OCI-LY7 (cell line): ENCODE measurements around the gene SERPINF2. TPM values are rescaled to one million over a fixed set of nuclear protein-coding genes. Genes with fewer than 3 reads are reported as not detected.

Experiments
- BruUV-seq: library from RNA; stranded (reverse); fragments of 400-500 nt; replicated peaks from 2 replicates; lab custom pipeline; 2021; lab: Mats Ljungman, UMichigan
- CTCF ChIA-PET: fragments of 300-600 bp; sonication (Branson Sonifier 250); formaldehyde crosslinking; loops from one replicate; lab custom pipeline; 2022; ENCODE audit warnings: antibody characterized with exemption; ENCODE audit not compliant: unreplicated experiment; lab: Charles Lee
- POLR2A ChIA-PET: fragments of 300-600 bp; sonication (Branson Sonifier 250); formaldehyde crosslinking; loops from one replicate; lab custom pipeline; 2022; ENCODE audit warnings: antibody characterized with exemption; lab: Charles Lee
- DNase-seq: peaks from one replicate; pipeline ENCODE4 v3.0.0-alpha.2; 2015; ENCODE audit warnings: low spot score
- H2AFZ ChIP-seq: fragments of 200-600 bp; sonication (generic), shearing (Covaris generic); 2 replicates; pipeline ENCODE4 v1.6.1; 2014; ENCODE audit warnings: mild to moderate bottlenecking, antibody characterized with exemption, low read length, moderate library complexity
- H3K27ac ChIP-seq: fragments of 200-600 bp; sonication (generic); 2 replicates; pipeline ENCODE4 v1.5.1; 2014; ENCODE audit warnings: mixed run types, low read depth, mild to moderate bottlenecking, moderate library complexity, low read length, inconsistent platforms; ENCODE audit not compliant: poor library complexity, severe bottlenecking
- H3K36me3 ChIP-seq: fragments of 200-600 bp; sonication (generic); 2 replicates; pipeline ENCODE4 v1.6.1; 2014; ENCODE audit warnings: mild to moderate bottlenecking, antibody characterized with exemption, low read length, moderate library complexity, mixed read lengths; ENCODE audit not compliant: insufficient read depth
- H3K4me1 ChIP-seq: fragments of 200-600 bp; sonication (generic); 2 replicates; pipeline ENCODE4 v1.5.1; 2014; ENCODE audit warnings: mild to moderate bottlenecking, low read length; ENCODE audit not compliant: insufficient read depth, poor library complexity, severe bottlenecking
- H3K4me2 ChIP-seq: fragments of 200-600 bp; sonication (generic); 2 replicates; pipeline ENCODE4 v1.6.1; 2014; ENCODE audit warnings: mild to moderate bottlenecking, low read length
- H3K4me3 ChIP-seq: fragments of 200-600 bp; sonication (generic); 2 replicates; pipeline ENCODE4 v1.5.1; 2014; ENCODE audit warnings: mild to moderate bottlenecking, low read depth, low read length; ENCODE audit not compliant: poor library complexity, severe bottlenecking
- H3K79me2 ChIP-seq: fragments of 200-600 bp; sonication (generic); 2 replicates; pipeline ENCODE4 v1.6.1; 2016; ENCODE audit warnings: low read depth, mild to moderate bottlenecking, low read length, moderate library complexity, mixed read lengths; ENCODE audit not compliant: insufficient read depth
- H3K9me2 ChIP-seq: fragments of 200-600 bp; sonication (generic); 2 replicates; pipeline ENCODE4 v1.6.1; 2016; ENCODE audit warnings: mild to moderate bottlenecking, low read length, mixed read lengths; ENCODE audit not compliant: insufficient read depth
- H3K9me3 ChIP-seq: fragments of 200-600 bp; sonication (generic); 2 replicates; pipeline ENCODE4 v1.6.1; 2014; ENCODE audit warnings: mild to moderate bottlenecking, mixed run types, low read length, mixed read lengths
- H4K20me1 ChIP-seq: fragments of 200-600 bp; sonication (generic); 2 replicates; pipeline ENCODE4 v1.6.1; 2014; ENCODE audit warnings: mild to moderate bottlenecking, antibody characterized with exemption, low read length, moderate library complexity, mixed read lengths; ENCODE audit not compliant: insufficient read depth
- EZH2phosphoT487 ChIP-seq: fragments of 200-600 bp; sonication (generic); IDR thresholded peaks from 2 replicates; pipeline ENCODE4 v1.6.1; 2018; ENCODE audit warnings: low read depth, borderline replicate concordance, mild to moderate bottlenecking, mixed run types, antibody characterized with exemption, low read length, moderate library complexity, mixed read lengths
- intact Hi-C: fragments of 100-400 bp; cut with micrococcal nuclease; formaldehyde crosslinking; loops from one replicate; pipeline ENCODE4 v1.10.0; 2022; ENCODE audit not compliant: unreplicated experiment
- total RNA-seq, 2 experiments: library from RNA; depleted of rRNA in 1 of 2; stranded (reverse); fragments of >200 nt in 1 of 2; shearing (Covaris generic) in 1 of 2; gene quantifications; 2 replicates each; pipeline ENCODE4 v1.2.3, GENCODE V29; 2014 to 2022
- TF ChIP-seq, protein P1 (sequence below): fragments of 200-600 bp; sonication (generic); conservative IDR thresholded peaks from 2 replicates; pipeline ENCODE4 v1.5.1; 2014; ENCODE audit warnings: mild to moderate bottlenecking, antibody characterized with exemption, low read length, moderate library complexity, mixed read lengths

SERPINF2 gene
- total RNA-seq, 2 experiments from 2014 or later: 0.38 to 1.0 TPM

DNA sequence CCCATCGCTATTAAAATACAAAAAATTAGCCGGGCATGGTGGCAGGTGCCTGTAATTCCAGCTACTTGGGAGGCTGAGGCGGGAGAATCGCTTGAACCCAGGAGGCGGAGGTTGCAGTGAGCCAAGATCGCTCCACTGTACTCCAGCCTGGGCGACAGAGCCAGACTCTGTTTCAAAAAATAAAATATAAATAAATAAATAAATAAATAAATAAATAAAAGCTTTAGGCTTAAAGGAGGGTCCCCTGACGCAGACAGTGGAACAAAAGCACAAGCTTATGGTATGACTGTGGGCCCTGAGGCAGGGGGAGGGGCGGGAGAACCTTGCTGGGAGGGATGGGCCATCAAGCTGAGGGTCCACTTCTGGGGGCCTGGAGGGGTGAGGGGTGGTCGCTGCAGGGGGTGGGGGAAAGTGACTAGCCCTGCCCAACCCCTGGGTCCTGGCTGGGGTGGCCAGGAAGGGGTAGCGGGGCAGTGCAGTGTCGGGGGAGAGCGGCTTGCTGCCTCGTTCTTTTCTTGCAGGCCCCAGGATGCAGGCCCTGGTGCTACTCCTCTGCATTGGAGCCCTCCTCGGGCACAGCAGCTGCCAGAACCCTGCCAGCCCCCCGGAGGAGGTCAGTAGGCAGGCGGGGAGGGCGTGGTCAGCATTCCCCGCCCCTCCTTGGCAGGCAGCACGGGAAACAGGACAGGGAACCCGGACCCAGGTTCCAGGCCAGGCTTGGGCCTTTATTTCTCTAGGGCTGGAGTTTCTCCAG is 23.9 kb downstream of the SERPINF2 start:
- BruUV-seq: no TSS peak
- POLR2A ChIA-PET: interaction anchor here (0.7 to 1.3 kb wide), 4 partner anchors 7 to 233 kb away, joined by 3 to 5 read pairs (median 4); partner anchors contain the start of gene SMYD4
- intact Hi-C loops: no loop called here

GRCh38 chr17:1767358-1767757 is 24.7 kb downstream of the SERPINF2 start:
- Histone ChIP-seq H3K9me3 (no peaks in the 10 kb centered on the region), H3K36me3 (no peaks in the 10 kb centered on the region), H3K4me2 (no peak overlapping the region), H3K27ac (no peak overlapping the region), H4K20me1 (no peaks in the 10 kb centered on the region), H3K4me1 (peaks cover 7% of the 10 kb centered on the region), H3K9me2 (no peaks in the 10 kb centered on the region), H2AFZ (no peak overlapping the region), H3K4me3 (no peak overlapping the region), H3K79me2 (no peaks in the 10 kb centered on the region)
- BruUV-seq: no TSS peak
- DNase-seq: no peak
- TF ChIP-seq, protein P1, sequence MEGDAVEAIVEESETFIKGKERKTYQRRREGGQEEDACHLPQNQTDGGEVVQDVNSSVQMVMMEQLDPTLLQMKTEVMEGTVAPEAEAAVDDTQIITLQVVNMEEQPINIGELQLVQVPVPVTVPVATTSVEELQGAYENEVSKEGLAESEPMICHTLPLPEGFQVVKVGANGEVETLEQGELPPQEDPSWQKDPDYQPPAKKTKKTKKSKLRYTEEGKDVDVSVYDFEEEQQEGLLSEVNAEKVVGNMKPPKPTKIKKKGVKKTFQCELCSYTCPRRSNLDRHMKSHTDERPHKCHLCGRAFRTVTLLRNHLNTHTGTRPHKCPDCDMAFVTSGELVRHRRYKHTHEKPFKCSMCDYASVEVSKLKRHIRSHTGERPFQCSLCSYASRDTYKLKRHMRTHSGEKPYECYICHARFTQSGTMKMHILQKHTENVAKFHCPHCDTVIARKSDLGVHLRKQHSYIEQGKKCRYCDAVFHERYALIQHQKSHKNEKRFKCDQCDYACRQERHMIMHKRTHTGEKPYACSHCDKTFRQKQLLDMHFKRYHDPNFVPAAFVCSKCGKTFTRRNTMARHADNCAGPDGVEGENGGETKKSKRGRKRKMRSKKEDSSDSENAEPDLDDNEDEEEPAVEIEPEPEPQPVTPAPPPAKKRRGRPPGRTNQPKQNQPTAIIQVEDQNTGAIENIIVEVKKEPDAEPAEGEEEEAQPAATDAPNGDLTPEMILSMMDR: 0 out of 2 replicates have a peak, but pooled peaks have one; percentile 25
- TF ChIP-seq EZH2phosphoT487: no peak
- ChIA-PET POLR2A (no interaction called here), CTCF (no interaction called here)
- intact Hi-C loops: no loop called here

More for the DNA sequence above, 23.9 kb downstream of the SERPINF2 start:
- Histone ChIP-seq H3K27ac (no peak overlapping the region), H3K9me2 (no peaks in the 10 kb centered on the region), H2AFZ (no peak overlapping the region), H3K4me3 (no peak overlapping the region), H3K79me2 (no peaks in the 10 kb centered on the region), H3K36me3 (no peaks in the 10 kb centered on the region), H4K20me1 (no peaks in the 10 kb centered on the region), H3K4me2 (no peak overlapping the region), H3K9me3 (no peaks in the 10 kb centered on the region), H3K4me1 (peaks cover 6% of the 10 kb centered on the region)
- CTCF ChIA-PET: interaction anchor here (0.6 to 0.8 kb wide), 2 partner anchors 12 to 33 kb away, joined by 4 read pairs; no protein-coding TSS in a partner anchor
- TF ChIP-seq, protein P1: no peak
- no peak for TF ChIP-seq EZH2phosphoT487
- DNase-seq: no peak
